T-helper 22 cell (primary cell): ENCODE results near the gene SH3GLB1.

Experiments
- DNase-seq: peaks from one replicate; pipeline ENCODE4 v3.0.0-alpha.2; 2020; ENCODE audit warnings: low read depth

Gene SH3GLB1

DNA sequence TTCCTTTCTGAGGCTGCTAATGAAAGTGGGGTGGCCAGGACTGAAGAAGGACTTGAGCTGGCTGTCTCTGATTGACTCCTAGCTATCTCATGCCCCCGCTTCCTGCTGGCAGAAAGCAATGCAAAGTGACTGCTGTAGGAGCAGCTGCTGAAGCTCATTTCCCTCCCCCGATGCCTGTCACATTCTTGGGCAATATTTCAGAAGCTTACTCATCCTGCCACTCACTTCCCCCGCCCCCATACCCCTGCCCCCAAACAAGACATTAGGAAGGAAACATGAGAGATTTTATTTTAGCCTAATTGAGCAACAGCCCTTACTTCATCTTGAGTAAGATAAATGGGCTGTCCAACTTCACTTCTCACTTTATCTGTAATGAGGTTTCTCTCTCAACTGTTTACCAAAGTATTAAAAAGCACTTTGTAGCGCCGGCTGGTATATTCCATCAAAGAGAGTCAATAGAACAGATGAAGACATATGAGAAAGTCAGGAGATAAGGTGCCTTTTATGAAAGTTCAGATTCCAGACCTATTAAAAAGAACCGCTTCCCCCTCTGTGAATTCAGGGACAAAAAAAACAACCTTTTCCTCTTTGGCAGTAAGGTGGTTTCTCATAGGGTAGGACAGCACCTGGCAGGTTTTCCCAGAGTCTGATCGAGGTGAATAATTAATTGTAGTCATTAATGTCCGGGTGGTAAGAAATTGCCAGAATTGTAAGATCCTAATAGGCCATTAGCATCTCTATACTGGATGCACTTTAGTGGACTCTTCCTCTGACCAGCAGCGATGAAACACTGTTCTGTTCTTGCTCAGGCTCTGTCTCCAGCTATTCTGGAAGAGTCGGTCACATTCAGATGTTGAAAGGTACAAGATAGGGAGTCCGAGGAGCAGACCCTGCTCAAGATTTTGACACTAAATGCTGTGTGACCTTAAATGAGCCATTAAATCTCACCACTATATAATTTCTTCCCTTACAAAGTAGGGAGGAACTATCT, 70.2 kb downstream of the SH3GLB1 start:
- DNase-seq: no peak

DNA sequence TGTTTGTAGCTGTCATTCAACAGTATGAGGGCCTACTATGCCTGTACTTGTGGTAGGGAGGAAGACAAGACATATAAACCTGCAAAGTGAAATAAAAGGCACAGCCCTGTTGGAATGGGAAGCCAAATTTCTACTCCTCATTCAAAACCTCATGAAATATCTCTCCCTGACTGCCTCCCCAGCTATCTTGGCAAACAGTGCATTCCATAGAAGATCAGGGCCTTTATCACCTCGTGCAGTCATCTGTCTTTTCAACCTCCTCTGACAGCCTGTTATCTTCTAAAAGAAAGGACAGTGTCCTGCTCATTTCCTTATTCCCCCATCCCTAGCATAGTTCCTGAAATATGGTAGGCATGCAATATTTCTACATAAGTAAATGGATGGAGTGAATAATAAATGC, 71.0 kb downstream of the SH3GLB1 start:
- DNase-seq: no peak

- no peak for DNase-seq
Measured at GRCh38 chr1:86776108-86776507, 71.7 kb downstream of the SH3GLB1 start.

DNA sequence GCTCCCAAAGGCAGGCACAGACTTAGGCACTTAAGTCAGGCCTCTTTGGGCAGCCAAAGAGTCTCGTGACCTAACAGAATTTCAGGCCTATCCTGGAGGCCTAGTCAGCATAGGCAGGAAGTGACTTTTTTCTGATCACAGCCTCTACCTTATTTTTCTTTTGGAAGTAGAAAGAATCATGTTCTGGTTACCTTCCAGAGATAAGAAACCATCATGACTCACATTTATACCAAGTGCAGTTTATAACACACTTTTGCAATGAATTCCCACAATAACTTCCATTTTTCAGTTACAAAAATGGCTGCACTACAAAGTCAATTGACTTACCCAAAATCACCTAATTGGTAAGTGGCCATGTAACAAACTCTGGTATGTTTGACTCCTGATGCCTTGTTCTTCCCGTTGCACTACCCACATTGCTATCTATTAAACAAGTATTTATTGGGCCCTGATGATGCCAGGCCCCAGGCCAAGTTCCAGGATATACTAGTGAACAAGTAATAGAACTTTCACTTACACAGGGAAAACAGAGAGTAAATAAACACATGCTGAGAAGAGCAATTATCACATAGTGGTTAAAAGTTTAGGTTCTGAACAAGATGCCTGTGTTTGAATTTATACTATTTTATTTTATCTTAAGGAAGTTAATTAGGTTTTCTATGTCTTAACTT, 74.3 kb downstream of the SH3GLB1 start:
- DNase-seq: no peak

GRCh38 chr1:86779308-86780191, 75.2 kb downstream of the SH3GLB1 start:
- DNase-seq: no peak

GRCh38 chr1:86782482-86782881, 78.1 kb downstream of the SH3GLB1 start:
- no peak for DNase-seq

- no peak for DNase-seq
Measured at GRCh38 chr1:86787621-86788020, 83.2 kb downstream of the SH3GLB1 start.

GRCh38 chr1:86788300-86789206, 84.2 kb downstream of the SH3GLB1 start:
- no peak for DNase-seq

DNA sequence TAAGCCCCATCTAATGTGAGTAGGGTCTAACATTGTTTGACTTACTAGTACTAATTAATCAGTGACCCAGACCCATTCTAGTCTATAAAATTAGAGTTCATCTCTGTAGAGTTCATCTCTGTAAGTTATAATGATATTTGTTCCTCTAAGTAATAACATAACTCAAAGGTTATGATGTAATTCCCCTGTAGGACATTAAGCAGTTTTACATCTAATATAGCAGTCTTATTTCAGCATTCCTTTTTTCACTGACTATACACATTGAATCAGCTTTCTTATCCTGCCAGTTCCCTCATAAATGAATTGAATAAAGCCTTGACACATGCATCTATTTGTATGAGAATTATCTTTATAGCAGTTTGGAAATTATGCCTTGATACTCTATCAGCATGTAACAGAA, 90.9 kb downstream of the SH3GLB1 start:
- no peak for DNase-seq
